ENCODE data around the gene COL2A1. TPM values are rescaled to one million over a fixed set of nuclear protein-coding genes. Genes with fewer than 3 reads are reported as not detected.

Gene COL2A1
- total and polyA plus RNA-seq, 2 donors from 2014 or later = not detected

DNA sequence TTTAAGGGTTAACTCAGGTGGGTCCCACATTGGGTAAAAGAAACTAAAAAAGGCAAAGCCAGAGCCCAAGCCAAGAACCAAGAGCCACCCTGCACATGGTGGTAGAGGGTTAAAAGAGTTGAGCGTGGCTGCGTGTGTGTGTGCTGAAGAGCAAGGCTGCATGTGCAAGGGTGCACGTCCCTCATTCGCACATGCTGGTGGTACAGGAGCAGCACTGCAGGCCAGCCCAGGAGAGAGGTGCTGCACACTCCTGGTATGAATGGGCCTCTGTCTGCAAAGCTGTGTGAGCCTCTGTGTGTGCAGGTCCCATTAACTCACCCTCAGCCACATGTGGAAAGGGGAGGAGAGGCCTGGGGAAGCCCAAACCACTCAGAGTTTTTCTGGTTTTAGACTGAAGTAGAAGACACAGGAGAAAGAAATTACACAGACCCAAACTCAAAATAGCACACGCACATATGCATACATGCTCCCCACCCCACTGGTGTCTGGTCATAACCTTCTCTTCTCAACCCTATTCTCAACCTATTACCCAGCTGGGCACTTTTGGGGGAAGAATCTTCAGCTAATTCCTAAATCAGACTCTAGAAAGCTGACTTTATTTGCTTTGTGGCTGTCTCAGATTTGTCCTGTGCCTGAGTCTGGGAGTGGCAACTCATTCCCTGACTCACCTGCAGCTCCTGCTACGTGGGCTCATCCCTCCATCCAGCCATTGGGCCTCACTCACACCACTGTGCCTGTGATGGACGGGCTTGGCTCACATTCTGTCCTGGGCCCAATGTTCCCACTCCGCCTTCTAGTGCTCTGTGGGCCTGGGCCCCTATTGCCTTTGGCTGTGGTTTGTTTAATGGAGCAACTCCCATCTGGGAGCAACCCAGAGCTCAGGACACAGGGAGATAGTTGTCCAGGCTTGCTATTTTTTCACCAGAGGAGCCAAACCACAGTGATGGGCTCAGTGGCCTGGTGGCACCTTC, 30.8 kb upstream of the COL2A1 start:
- no peaks in the 10 kb centered on the region for H3K9me3 ChIP-seq (ENCODE audit: control insufficient read depth in 2 of 3, insufficient read depth in 1 of 3, low read length in 3 of 3)
- H3K4me3 ChIP-seq (ENCODE audit: low read length in 3 of 3) = no peak overlapping the region
- H3K27me3 ChIP-seq (ENCODE audit: control insufficient read depth, insufficient read depth, low read length) = no peaks in the 10 kb centered on the region
- no peak overlapping the region for H3K9ac ChIP-seq (ENCODE audit: low read length in 3 of 3)
- DNase-seq = no peak
- intact Hi-C loops (cut with DNase I) = no loop called here
- H3K4me1 ChIP-seq (ENCODE audit: control insufficient read depth in 2 of 3, insufficient read depth in 2 of 3, low read depth in 1 of 3, low read length in 3 of 3) = peaks cover 0 to 4% (median 3%) of the 10 kb centered on the region in 3 donors
- no peak for TF ChIP-seq CTCF (IDR thresholded peaks at IDR 0.05; ENCODE audit: borderline replicate concordance, extremely low read depth, insufficient read depth)
- no peaks in the 10 kb centered on the region for H3K36me3 ChIP-seq (ENCODE audit: control insufficient read depth in 2 of 3, insufficient read depth in 3 of 3, low read length in 3 of 3)
- no peak for FAIRE-seq
- H3K27ac ChIP-seq (ENCODE audit: low read depth in 2 of 2, low read length in 2 of 2) = no peak overlapping the region

GRCh38 chr12:48033451-48033850, 29.2 kb upstream of the COL2A1 start:
- Histone ChIP-seq H3K27me3 (ENCODE audit: control insufficient read depth, insufficient read depth, low read length) (no peaks in the 10 kb centered on the region), H3K4me3 (ENCODE audit: low read length in 3 of 3) (no peak overlapping the region), H3K36me3 (ENCODE audit: control insufficient read depth in 2 of 3, insufficient read depth in 3 of 3, low read length in 3 of 3) (no peaks in the 10 kb centered on the region), H3K9me3 (ENCODE audit: control insufficient read depth in 2 of 3, insufficient read depth in 1 of 3, low read length in 3 of 3) (no peaks in the 10 kb centered on the region), H3K27ac (ENCODE audit: low read depth in 2 of 2, low read length in 2 of 2) (no peak overlapping the region), H3K9ac (ENCODE audit: low read length in 3 of 3) (no peak overlapping the region), H3K4me1 (ENCODE audit: control insufficient read depth in 2 of 3, insufficient read depth in 2 of 3, low read depth in 1 of 3, low read length in 3 of 3) (peaks cover 0 to 4% (median 3%) of the 10 kb centered on the region in 3 donors)
- no peak for FAIRE-seq
- no peak for DNase-seq
- intact Hi-C loops (cut with DNase I) = no loop called here
- TF ChIP-seq CTCF (IDR thresholded peaks at IDR 0.05; ENCODE audit: borderline replicate concordance, extremely low read depth, insufficient read depth) = no peak

DNA sequence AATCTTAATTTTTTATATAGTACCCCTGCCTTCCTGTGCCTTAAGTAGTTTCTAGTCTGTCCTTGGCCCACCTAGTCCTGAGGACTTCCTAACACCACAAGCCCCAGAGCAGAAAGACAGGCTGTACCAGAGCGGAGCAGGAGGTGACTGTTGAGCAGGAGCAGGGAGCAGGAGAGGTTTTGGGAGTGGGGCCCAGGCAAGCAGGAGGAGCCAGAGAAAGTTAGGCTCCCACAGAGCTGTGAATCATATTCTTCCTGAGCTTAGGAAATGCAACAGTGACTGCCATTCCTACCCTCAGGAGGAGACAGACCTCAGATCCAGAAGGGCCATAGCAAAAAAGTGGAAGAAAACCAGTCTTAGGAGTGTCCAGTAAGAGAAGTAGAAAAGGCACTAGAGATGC, 28.3 kb upstream of the COL2A1 start:
- TF ChIP-seq CTCF (IDR thresholded peaks at IDR 0.05; ENCODE audit: borderline replicate concordance, extremely low read depth, insufficient read depth) = no peak
- Histone ChIP-seq H3K27me3 (ENCODE audit: control insufficient read depth, insufficient read depth, low read length) (no peaks in the 10 kb centered on the region), H3K27ac (ENCODE audit: low read depth in 2 of 2, low read length in 2 of 2) (no peak overlapping the region), H3K9ac (ENCODE audit: low read length in 3 of 3) (no peak overlapping the region), H3K9me3 (ENCODE audit: control insufficient read depth in 2 of 3, insufficient read depth in 1 of 3, low read length in 3 of 3) (no peaks in the 10 kb centered on the region), H3K4me3 (ENCODE audit: low read length in 3 of 3) (no peak overlapping the region), H3K36me3 (ENCODE audit: control insufficient read depth in 2 of 3, insufficient read depth in 3 of 3, low read length in 3 of 3) (no peaks in the 10 kb centered on the region), H3K4me1 (ENCODE audit: control insufficient read depth in 2 of 3, insufficient read depth in 2 of 3, low read depth in 1 of 3, low read length in 3 of 3) (peaks cover 0 to 3% (median under 1%) of the 10 kb centered on the region in 3 donors)
- DNase-seq (no peak), FAIRE-seq (no peak)
- intact Hi-C loops (cut with DNase I) = no loop called here
